ENCODE results near the gene HRAS. TPM values are rescaled to one million over a fixed set of nuclear protein-coding genes. Genes with fewer than 3 reads are reported as not detected.

Gene HRAS
- total and polyA plus RNA-seq, 2 of the 8 experiments (the other 6 are each of a cell fraction or from before 2014, with no cell fraction given): 44.3 to 54.7 TPM

DNA sequence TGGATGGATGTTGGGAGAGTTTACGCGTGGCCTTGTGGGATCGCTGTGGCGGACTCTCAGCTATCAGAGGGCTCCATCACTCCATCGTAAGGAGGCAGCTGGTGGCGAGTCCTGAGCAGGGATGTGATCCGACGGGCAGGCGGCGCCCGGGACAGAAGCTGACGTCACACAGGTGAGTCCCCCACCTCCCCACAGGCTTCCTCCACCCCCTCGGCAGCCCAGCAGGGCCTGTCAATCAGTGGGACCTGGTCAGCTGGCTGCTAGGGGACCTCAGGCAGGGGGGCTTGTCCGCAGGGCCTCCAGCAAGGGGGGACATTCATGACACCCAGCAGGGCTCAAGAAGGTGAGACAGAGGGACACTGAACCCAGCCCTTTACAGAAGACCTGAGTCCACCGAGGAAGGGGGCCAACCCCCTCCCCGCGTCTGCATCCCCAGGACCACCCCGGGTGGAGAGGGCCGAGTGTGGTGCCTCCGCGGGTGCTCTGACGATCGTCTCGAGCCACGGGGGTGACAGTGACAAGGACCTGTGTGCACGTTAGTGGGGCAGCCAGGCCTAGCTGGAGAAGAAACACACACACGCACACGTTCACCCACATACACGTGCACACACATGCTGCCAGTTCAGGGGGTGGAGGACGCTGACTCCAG is 7.1 kb downstream of the HRAS start (continued):
- TF ChIP-seq, protein P1, sequence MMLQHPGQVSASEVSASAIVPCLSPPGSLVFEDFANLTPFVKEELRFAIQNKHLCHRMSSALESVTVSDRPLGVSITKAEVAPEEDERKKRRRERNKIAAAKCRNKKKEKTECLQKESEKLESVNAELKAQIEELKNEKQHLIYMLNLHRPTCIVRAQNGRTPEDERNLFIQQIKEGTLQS (IDR thresholded peaks at IDR 0.05; ENCODE audit: insufficient read depth, low read depth, low read length): no peak

Data from H1 (cell line).